DMS 273 (cell line): Measurements from ENCODE around the gene RRAGC.

Experiments used
- DNase-seq: peaks from one replicate; lab custom pipeline; 2025; ENCODE audit not compliant: unreplicated experiment; lab: John Stamatoyannopoulos, UW

Gene RRAGC

DNA sequence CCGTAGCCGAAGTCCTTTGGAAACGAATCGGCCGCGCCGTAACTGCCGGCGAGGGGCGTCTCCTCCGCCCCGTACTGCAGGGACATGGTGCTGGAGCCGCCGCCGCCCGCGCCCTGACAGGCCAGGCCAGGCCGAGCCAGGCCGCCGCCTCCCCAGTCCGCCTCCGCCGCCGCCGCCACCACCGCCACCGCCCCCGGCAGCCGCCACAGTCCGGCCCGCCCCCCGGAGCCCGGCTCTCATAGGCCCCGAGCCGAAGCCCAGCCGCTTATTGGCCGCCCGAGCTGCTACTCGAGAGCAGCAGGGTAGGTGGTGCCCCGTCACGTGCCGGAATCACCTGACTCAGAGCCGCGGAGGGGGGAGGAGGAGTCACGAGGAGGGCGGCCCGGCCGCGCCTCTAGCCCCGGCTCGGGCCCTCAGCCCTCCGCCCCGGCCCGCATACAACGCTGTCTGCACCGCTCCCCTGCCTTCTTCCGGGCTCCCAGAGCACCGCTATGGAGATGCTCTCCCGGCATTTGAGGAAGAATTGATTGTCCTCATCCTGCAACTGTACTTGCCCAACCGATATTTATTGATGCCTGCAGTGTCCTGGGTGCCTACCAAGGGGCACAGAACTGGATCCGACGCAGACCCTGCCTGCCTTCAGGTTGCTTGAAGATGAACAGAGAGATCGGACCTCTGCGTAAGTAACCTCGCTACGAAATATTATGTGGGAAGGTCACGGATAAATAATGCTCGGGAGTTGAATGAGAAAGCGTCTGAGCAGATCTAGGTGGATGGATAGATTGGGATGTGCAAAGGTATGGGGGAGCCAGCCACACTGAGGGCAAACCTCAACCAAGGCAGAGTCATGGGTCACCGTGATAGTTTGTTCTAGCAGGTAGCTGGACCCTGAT is at the start of gene RRAGC:
RRAGC (minus strand) TSS at position 212 of the 893 bp plus-strand sequence; CDS start at position 86, 126 bp downstream.
- DNase-seq: peak; percentile 100

DNA sequence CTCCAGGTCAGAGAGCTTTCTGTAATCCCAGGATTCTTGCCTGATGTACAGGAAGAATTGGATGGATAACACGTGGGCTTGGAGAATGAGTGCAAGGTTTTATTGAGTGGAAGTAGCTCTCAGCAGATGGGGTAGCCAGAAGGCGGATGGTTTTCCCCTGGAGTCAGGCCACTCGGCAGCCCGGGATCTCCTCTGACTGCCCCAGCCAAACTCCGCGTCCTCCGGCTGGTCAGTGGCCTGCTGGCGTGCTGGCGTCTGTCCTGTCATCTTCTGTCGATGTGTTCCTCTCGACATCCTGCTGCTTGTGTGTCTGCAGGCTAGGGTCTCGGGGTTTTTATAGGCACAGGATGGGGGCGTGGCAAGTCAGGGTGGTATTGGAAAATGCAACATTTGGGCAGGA is 49.2 kb upstream of the RRAGC start:
- peak; percentile 98 for DNase-seq

GRCh38 chr1:38905985-38906384 is 46.4 kb upstream of the RRAGC start:
- DNase-seq: no peak

DNA sequence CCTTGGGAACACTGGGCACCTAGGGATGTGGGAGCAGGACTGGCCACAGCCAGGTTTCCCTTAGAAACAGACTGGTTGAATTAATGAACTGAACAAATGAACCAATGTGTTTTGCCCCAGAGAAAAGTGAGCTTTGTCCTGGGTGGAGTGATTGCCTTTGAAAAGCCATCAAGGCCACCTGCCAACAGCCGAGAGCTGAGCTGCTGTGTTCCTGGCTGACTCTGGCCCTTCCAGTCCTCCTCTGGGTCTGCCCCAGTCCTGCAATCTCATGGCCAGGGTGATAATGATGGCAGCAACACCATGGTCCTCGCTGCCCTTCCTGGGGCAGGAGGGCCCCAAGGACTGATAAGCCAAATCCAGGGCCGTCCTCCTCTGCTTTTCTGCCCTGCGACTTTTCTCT is 40.0 kb upstream of the RRAGC start:
- no peak for DNase-seq

DNA sequence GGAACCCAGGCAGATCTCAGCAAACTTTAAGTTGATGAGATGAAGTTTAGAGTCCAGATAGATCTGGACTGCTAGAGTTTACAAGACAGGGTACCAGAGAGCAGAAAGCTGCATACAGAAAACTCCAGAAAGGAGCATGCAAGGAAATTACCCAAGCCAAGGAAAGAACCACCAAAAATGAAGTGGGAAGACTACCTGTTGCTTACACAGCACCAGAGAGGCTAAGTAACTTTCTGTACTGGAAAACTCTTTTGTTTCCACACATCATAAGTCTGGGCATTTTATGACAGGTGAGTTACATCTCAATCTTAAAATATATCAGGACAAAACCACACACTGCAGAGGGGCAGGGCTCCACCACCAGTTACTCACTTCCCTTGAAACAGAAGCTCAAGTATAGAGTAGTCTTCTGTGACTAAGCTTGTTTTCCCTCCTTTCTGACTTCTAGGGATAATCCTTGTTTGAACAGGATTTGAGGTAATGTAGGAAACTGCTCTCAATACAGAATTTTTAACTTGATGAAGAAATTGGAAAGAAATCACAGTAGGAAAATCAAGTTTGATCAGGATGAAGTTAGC is 39.2 kb upstream of the RRAGC start:
- DNase-seq: no peak

DNA sequence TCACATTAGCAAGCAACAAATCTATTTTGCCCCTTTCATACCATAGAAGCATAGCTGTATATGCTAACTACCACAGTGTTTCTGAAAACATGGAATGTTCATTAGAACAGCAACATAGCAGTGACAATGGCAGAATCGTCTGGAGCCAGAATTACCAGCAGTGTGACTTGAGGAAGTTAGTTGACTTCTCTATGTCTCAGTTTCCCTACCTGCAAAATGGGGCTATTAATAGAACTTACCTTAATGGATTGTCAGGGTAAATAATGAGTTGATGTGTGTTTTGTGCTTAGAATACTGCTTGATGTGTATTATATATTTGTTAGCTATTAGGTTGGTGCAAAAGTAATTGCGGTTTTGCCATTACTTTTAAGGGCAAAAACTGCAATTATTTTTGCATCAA is 36.6 kb upstream of the RRAGC start:
- DNase-seq: no peak

DNA sequence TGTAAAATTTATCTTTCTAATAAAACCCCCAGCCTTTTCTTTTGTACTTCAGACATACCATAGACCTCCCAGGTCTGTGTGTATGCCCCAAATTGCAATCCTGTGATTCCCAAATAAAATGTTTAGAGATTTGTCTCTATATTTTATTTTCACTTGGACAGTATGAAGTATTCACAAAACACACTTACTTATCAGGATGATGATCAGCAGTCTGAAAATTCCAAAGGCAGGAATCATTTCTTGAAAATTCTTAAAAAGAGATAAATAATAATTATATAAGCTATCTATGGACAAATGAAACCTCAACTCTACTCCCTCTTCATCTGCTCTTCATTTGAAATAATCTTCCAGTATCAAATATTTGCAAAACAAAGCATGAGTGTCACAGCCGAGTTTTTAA is 33.4 kb upstream of the RRAGC start:
- DNase-seq: no peak

- peak; percentile 95 for DNase-seq
Observed at GRCh38 chr1:38891753-38892152, 32.2 kb upstream of the RRAGC start.

DNA sequence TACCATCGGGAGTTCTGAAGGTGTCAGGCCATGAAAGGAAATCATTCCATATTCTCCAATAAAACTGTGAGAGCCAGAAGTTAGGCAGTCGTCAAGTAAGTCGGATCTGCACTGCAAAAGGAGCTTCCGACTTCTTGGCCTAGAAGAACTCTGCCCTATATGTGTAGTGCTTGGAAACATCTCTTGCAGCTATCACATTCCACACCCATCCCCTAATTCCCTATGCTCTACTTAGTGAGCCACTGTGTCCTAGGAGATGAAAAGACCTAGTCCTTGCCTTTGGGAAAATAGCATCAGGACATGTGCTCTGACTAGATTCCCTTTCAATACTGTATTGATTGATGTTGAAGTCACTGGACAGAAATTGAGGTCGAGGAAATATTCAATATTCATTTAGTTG is 30.0 kb upstream of the RRAGC start:
- DNase-seq: no peak

DNA sequence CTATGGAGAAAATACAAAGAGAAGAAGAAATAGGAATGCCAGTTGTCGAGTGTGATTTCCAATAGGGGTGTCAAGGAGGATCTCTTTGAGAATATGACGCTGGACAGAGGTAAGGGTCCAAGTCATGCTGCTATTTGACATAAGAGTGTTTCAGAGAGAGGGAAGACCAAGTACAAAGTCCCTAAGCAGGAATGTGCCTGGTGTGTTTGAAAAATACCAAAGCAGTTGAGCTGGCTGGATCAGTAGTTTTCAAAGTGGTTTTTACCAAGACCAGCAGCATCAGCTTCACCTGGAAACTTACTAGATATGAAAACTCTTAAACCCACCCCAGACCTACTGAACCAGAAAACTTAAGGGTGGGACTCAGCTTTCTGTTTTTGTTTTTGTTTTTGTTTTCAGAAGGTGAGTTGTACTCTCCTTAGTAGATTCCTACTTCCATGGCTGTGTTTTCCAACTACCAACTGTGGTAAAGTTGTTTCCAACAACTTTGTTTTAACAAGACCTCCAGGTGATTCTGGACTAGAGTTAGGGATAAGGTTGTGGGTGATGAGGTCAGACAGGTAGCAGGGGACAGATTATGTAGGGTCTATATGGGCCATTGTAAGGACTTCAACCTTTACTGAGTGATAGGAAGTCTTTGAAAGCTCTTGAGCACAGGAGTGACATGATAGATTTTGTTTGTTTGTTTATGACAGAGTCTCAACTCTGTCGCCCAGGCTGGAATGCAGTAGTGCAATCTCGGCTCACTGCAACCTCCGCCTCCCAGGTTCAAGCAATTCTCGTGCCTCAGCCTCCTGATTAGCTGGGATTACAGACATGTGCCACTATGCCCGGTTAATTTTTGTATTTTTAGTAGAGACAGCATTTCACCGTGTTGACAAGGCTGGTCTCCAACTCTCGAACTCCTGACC is 29.1 kb upstream of the RRAGC start:
- no peak for DNase-seq

DNA sequence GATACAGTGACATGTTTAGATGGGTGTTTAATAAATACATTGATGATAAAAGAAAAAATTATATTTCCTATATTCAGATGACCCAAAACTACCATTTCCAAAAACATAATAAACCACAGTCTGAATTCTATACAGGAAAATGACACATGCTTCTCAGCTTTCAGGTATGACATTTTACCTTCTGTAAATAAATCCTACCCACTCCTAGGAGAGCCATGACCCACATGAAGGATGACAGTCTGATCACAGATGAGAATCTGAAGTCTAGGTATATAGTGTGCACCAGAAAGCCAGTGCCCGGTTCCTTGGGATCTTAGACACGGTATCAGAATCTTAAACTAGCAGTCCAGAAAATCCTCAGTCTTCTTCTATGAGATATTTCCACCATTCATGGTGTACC is 25.5 kb upstream of the RRAGC start:
- no peak for DNase-seq

GRCh38 chr1:38881487-38881886 is 21.9 kb upstream of the RRAGC start, which contains the start of gene GJA9:
Gene GJA9, minus strand, starts transcription at chr1:38881587. Its CDS starts 5,489 bp downstream, at chr1:38876098.
- no peak for DNase-seq

DNA sequence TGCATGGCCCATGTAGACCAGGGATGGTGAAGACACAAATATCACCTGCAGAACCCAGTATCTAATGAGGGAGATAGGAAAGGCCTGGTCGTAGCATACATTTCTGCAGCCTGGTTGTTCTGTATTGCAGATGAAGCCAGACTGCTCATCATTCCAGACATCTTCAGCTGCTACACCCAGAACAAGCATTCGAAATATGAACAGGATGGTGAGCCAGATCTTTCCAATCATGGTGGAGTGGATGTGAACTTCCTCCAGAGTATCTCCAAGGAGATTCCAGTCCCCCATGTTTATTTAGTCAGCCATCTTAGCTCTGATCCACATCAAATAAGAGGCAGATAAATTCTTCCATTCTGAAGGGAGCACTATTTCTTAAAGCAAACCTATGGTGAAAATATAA is 16.2 kb upstream of the RRAGC start:
- no peak for DNase-seq

DNA sequence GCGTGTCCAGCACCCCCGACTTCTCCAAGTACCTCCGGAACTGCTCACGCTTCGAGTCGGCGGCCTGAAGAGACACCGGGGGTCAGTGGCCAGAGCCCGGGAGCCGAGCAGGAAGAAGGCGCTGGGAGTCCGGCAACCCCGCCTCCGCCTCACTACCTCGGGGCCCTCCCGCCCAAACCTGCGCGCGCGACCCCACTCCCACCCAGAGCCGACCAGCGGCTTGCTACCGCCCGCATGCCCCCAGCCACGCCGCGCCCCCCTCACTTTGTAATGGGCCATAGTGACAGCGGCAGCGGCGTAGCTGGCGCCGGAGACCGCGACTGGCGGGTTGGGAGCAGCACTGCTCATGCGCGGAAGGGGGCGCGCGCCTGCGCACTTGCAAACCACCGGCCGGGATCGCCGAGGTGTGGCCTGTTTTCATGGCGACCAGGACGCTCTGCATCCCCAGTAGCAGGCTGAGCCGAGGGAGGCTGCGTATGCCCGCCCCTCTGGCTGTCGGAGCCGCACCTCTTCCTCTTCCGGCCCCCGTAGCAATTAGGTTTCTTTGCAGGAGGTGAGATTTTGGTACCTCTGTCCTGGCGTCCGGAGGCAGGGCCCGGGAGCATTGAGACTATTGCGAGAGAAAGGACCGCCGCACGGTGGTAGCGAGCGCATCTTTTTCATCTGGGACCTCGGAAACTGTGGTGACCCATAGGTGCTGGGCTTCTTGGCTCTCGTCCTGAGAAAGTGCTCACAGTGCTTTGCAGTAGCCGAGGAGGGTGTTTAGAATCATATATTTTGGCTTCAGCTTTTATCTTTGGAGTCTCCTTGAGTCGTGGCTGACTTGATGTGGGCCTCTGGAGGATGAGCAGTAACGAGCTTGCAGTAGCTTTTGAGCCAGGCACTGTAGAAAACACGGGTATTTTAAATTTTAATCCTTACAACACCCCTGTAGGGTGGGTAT is 13.7 kb upstream of the RRAGC start, which contains the start of gene MYCBP:
MYCBP (minus strand) TSS at position 322 of the 943 bp plus-strand sequence; CDS start at position 279, 43 bp downstream.
- DNase-seq: peak; percentile 100

DNA sequence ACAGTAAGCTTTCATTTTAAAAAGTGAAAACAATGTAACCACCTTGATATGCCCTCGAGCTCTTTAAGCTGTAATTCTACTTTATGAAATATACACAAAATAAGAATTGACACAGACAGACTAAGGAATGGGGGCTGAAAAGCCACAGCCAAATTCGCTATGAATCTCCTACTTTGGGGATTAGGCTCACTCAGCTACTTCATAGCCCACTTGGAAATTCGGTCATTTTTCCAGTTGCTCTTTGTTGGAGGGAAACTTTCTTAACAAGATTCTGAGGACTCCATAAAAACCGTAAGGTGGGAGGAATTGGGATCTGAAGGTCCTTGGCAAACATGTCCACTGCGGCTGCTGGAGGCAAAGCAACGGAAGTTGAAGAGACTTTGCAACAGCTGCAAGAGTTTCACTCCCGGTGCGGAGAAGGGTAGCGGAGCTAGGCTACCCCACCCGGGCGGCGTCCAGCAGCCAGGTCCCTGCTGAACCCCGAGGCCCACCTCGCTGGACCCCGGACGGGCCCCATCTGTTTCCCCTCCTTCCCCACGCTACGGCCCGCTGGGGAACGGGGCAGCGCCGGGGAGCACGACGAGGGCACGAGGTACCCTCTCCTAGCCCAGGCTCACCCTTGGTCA is 12.9 kb upstream of the RRAGC start:
- peak; percentile 98 for DNase-seq

DNA sequence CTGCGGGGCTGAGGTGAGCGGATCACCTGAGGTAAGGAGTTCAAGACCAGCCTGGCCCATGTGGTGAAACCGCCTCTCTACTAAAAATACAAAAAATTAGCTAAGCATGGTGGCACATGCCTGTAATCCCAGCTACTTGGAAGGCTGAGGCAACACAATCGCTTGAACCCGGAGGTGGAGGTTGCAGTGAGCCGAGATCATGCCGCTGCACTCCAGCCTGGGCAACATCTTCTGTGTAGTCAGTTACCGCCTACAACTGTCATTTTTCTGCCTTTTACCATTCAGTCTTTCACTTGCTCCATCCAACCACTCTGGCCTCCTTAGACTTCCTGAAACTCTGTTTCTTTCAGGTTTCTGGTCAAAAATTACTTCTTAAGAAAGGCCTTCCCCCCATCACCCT is 11.4 kb upstream of the RRAGC start:
- DNase-seq: no peak

DNA sequence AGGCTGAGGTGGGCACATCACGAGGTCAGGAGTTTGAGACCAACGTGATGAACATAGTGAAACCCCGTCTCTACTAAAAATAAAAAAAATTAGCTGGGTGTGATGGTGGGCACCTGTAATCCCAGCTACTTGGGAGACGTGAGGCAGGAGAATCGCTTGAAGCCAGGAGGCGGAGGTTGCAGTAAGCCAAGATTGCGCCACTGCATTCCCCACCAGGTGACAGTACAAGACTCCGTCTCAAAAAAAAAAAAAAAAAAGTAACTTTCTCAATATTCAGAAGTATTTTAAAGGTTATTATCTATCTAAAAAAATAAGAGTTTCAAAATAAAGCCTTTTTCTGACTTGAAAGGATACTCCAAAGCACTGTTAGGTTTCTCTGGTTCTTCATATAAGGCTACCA is 7.6 kb upstream of the RRAGC start:
- no peak for DNase-seq

GRCh38 chr1:38865112-38865715 is 5.6 kb upstream of the RRAGC start:
- no peak for DNase-seq

- DNase-seq: peak; percentile 97
Observed at GRCh38 chr1:38860454-38860795, 853 bp upstream of the RRAGC start.
